ENCODE measurements around the gene TBL2.
"Not testable (repeated sequence)": the region's sequence is repeated elsewhere in the genome, so short reads cannot be mapped to it uniquely, and the experiment has no call there.

Gene TBL2

GRCh38 chr7:73578342-73579128 lies at the start of gene TBL2:
Gene TBL2, minus strand, starts transcription at chr7:73578579. Its CDS starts 30 bp downstream, at chr7:73578549.
- DNase-seq = peak; percentile 99

- no peak for DNase-seq
Observed at GRCh38 chr7:73626814-73627213, 48.4 kb upstream of the TBL2 start.

- DNase-seq = no peak
Observed at GRCh38 chr7:73625276-73625675, 46.9 kb upstream of the TBL2 start.

GRCh38 chr7:73624669-73625001 lies 46.3 kb upstream of the TBL2 start:
- no peak for DNase-seq

GRCh38 chr7:73623798-73624668 lies 45.7 kb upstream of the TBL2 start, which contains the start of gene MLXIPL:
Gene MLXIPL, minus strand, starts transcription at chr7:73624522. Its CDS starts 30 bp downstream, at chr7:73624492.
- peak; percentile 66 for DNase-seq

- no peak for DNase-seq
Observed at GRCh38 chr7:73622909-73623797, 44.8 kb upstream of the TBL2 start.

GRCh38 chr7:73622527-73622908 lies 44.1 kb upstream of the TBL2 start:
- DNase-seq = no peak

GRCh38 chr7:73621168-73622063 lies 43.0 kb upstream of the TBL2 start:
- DNase-seq = no peak

GRCh38 chr7:73619394-73619793 lies 41.0 kb upstream of the TBL2 start:
- DNase-seq = not testable (repeated sequence)

- DNase-seq = no peak
Observed at GRCh38 chr7:73618538-73618937, 40.2 kb upstream of the TBL2 start.

GRCh38 chr7:73617520-73617919 lies 39.1 kb upstream of the TBL2 start:
- DNase-seq = not testable (repeated sequence)

GRCh38 chr7:73615886-73616285 lies 37.5 kb upstream of the TBL2 start:
- no peak for DNase-seq

- DNase-seq = not testable (repeated sequence)
Observed at GRCh38 chr7:73614937-73615336, 36.6 kb upstream of the TBL2 start.

- DNase-seq = no peak
Observed at GRCh38 chr7:73613954-73614735, 35.8 kb upstream of the TBL2 start.

GRCh38 chr7:73612598-73613269 lies 34.4 kb upstream of the TBL2 start:
- DNase-seq = no peak

- no peak for DNase-seq
Observed at GRCh38 chr7:73611017-73611555, 32.7 kb upstream of the TBL2 start.

GRCh38 chr7:73610105-73610504 lies 31.7 kb upstream of the TBL2 start:
- DNase-seq = no peak

GRCh38 chr7:73607692-73607983 lies 29.3 kb upstream of the TBL2 start:
- not testable (repeated sequence) for DNase-seq

- peak; percentile 47 for DNase-seq
Observed at GRCh38 chr7:73606801-73607691, 28.7 kb upstream of the TBL2 start.
